Bronchial epithelial cell (primary cell): Measurements from ENCODE around the gene CABYR. TPM values are rescaled to one million over a fixed set of nuclear protein-coding genes. Genes with fewer than 3 reads are reported as not detected.

Experiments used
- DNase-seq: peaks from one replicate; pipeline ENCODE4 v3.0.0-alpha.2; 2010; ENCODE audit warnings: low read depth
- FAIRE-seq: peaks from 2 replicates; lab custom pipeline; 2011; peaks lifted over from hg19 to GRCh38; lab: Jason Lieb, UNC
- H3K27me3 ChIP-seq: 2 replicates; pipeline ENCODE4 v1.5.1; 2011; ENCODE audit warnings: low read length; ENCODE audit not compliant: control insufficient read depth, insufficient read depth
- H3K36me3 ChIP-seq: 2 replicates; pipeline ENCODE4 v1.5.1; 2011; ENCODE audit warnings: low read length; ENCODE audit not compliant: control insufficient read depth, insufficient read depth
- H3K4me3 ChIP-seq: 2 replicates; pipeline ENCODE4 v1.5.1; 2011; ENCODE audit warnings: mild to moderate bottlenecking, low read depth, low read length, control low read depth
- total RNA-seq: library from RNA; depleted of rRNA; stranded (reverse); fragments of >200 nt; gene quantifications from 2 replicates; pipeline ENCODE4 v1.2.1, GENCODE V29; 2014
- TF ChIP-seq, protein P1 (sequence below): IDR thresholded peaks from 2 replicates; pipeline ENCODE4 v1.5.1; 2011; ENCODE audit warnings: mild to moderate bottlenecking, moderate library complexity, low read length, control low read depth, inconsistent platforms; ENCODE audit not compliant: insufficient read depth, severe bottlenecking

The CABYR gene
- total RNA-seq, 1 donor from 2014 or later: 0.79 TPM

DNA sequence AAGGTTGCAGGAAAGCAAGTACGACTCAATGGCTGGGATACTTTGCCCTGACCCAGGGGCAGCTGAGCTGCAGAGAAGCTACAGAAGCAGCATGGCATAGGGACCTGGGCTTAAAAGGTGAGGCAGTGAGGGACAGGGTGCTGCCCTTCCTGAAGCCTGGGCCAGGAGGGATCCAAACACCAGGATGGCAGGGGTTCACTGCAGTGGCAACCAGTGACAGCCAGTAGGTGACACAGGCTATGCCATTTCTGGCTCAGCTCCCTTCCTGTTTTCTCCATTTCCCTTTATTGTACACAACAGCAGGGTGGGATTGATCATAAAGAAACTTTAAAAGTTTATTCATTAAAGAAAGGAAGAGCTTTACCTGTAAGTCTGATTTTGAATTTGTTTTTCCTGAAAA, 48.8 kb downstream of the CABYR start:
- Histone ChIP-seq H3K27me3 (no peaks in the 10 kb centered on the region), H3K4me3 (no peak overlapping the region), H3K36me3 (no peaks in the 10 kb centered on the region)
- TF ChIP-seq, protein P1, sequence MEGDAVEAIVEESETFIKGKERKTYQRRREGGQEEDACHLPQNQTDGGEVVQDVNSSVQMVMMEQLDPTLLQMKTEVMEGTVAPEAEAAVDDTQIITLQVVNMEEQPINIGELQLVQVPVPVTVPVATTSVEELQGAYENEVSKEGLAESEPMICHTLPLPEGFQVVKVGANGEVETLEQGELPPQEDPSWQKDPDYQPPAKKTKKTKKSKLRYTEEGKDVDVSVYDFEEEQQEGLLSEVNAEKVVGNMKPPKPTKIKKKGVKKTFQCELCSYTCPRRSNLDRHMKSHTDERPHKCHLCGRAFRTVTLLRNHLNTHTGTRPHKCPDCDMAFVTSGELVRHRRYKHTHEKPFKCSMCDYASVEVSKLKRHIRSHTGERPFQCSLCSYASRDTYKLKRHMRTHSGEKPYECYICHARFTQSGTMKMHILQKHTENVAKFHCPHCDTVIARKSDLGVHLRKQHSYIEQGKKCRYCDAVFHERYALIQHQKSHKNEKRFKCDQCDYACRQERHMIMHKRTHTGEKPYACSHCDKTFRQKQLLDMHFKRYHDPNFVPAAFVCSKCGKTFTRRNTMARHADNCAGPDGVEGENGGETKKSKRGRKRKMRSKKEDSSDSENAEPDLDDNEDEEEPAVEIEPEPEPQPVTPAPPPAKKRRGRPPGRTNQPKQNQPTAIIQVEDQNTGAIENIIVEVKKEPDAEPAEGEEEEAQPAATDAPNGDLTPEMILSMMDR: no peak
- DNase-seq (no peak), FAIRE-seq (no peak)

GRCh38 chr18:24188120-24188519, 49.3 kb downstream of the CABYR start:
- no peaks in the 10 kb centered on the region for H3K27me3 ChIP-seq
- FAIRE-seq (no peak), DNase-seq (no peak)
- TF ChIP-seq, protein P1: no peak
- no peaks in the 10 kb centered on the region for H3K36me3 ChIP-seq
- H3K4me3 ChIP-seq: no peak overlapping the region

DNA sequence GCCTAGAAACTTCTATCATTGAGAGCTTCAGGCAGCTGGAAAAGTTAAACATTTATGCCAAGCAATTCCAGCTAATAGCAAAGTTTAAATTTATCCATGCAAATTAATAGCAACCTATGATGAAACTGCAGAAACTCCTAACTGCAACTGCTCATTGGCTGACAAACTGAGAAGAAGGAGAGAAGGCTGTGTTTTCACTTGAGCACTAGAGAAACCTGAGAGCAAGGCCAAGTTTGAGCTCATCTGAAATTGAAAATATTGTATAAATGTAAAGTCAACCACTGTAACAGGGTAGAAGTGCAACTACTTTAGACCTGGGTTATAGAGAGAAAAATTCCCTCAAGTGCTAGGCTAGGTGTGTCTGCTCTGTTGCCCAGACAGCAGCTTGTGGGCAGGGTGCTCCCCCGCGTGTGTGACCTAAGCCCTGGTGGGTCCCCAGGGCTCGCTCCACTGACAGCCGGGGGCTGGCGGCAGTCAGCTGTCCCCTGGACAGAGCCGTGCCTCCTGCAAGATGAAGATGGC, 50.2 kb downstream of the CABYR start:
- DNase-seq: no peak
- Histone ChIP-seq H3K27me3 (no peaks in the 10 kb centered on the region), H3K36me3 (no peaks in the 10 kb centered on the region), H3K4me3 (no peak overlapping the region)
- TF ChIP-seq, protein P1: no peak
- FAIRE-seq: no peak

DNA sequence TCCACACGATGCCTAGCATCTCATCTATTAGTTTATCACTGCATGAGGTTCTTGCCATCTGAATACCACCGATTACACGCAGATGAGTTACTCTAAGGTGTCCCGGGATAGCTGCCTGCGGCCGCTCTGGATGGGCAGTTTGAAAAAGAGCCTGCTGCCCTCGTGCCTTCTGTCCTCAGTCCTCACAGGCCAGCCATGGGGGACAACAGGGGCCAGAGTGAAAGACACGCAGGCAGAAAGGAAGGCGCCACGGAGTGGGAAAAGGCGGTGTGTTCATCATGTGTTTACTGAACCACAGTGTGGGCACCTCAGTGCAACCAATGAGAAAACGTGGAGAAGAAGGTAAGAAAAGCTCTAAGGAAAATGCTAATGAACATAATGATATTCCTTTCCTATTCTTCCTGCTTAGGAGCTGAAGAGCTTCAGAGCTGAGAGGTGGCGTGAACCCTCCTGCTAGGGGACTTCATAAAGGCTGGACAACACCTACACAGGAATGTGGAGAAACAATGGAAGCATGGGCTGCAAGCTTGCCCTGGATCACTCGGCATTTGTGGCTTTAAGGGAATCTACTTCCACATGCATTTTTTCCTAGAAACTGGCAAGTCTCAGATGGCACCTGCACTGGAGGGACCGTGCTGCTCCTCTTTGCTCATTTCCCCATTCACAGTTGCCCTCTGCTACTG, 50.9 kb downstream of the CABYR start:
- Histone ChIP-seq H3K4me3 (no peak overlapping the region), H3K27me3 (no peaks in the 10 kb centered on the region), H3K36me3 (no peaks in the 10 kb centered on the region)
- FAIRE-seq (no peak), DNase-seq (no peak)
- TF ChIP-seq, protein P1: no peak

DNA sequence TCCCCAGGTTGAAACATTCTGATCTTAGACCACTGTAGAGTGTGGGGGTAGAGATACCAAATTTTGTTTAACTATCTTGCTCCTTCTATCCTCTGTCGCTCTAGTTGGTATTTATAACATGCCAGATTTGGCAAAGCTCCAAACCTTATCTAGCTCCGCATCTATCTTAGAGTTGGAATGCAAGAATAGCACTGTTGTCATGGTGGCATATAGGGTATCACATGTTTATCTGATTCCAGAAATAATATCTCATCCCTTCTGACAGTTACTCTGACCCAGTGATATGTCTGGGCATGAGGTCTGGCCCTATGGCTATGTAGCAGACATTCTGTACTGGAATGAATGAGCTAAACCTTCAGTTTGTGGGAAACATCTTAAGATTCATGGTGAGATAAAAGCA, 51.7 kb downstream of the CABYR start:
- no peaks in the 10 kb centered on the region for H3K36me3 ChIP-seq
- H3K4me3 ChIP-seq: no peak overlapping the region
- H3K27me3 ChIP-seq: no peaks in the 10 kb centered on the region
- TF ChIP-seq, protein P1: no peak
- FAIRE-seq (peak; percentile 40), DNase-seq (peak; percentile 38)
